Endothelial cell of umbilical vein (primary cell): ENCODE measurements around the gene AGRN. TPM values are rescaled to one million over a fixed set of nuclear protein-coding genes. Genes with fewer than 3 reads are reported as not detected.

Source experiments
- BruUV-seq: library from RNA; stranded (reverse); fragments of 400-500 nt; replicated peaks from 2 replicates; lab custom pipeline; 2021; lab: Mats Ljungman, UMichigan
- CTCF ChIA-PET: fragments of 300-600, 350-600 bp; sonication (Branson Sonifier 250); formaldehyde crosslinking; loops from one replicate; lab custom pipeline; 2021; ENCODE audit warnings: antibody characterized with exemption, inconsistent platforms; lab: Charles Lee
- POLR2A ChIA-PET: fragments of 300-600, 350-600 bp; sonication (Branson Sonifier 250); formaldehyde crosslinking; loops from one replicate; lab custom pipeline; 2021; ENCODE audit warnings: antibody characterized with exemption, inconsistent platforms; lab: Charles Lee
- DNase-seq: peaks from one replicate; pipeline ENCODE4 v3.0.0-alpha.2; 2011; ENCODE audit warnings: low read depth, low spot score
- FAIRE-seq: peaks from 2 replicates; lab custom pipeline; 2011; peaks lifted over from hg19 to GRCh38; lab: Jason Lieb, UNC
- H2AFZ ChIP-seq: 2 replicates; pipeline ENCODE4 v1.6.0; 2012; ENCODE audit warnings: low read depth, low read length, control low read depth, inconsistent platforms
- H3K27ac ChIP-seq: 2 replicates; pipeline ENCODE4 v1.5.1; 2011; ENCODE audit warnings: low read depth, mild to moderate bottlenecking, control low read depth, low read length, moderate library complexity; ENCODE audit not compliant: insufficient read depth
- H3K27me3 ChIP-seq, 2 experiments: 2 replicates each; pipeline versions ENCODE4 v1.6.0 to v1.6.1; 2011; ENCODE audit warnings: low read length in 2 of 2, mixed read lengths in 1 of 2; ENCODE audit not compliant: control insufficient read depth in 2 of 2, insufficient read depth in 2 of 2
- H3K36me3 ChIP-seq, 2 experiments: 2 replicates in 1 of 2; 3 replicates in 1 of 2; pipeline ENCODE4 v1.5.1; 2011; ENCODE audit warnings: low read length in 2 of 2, mild to moderate bottlenecking in 1 of 2, moderate library complexity in 1 of 2; ENCODE audit not compliant: control insufficient read depth in 2 of 2, insufficient read depth in 2 of 2; ENCODE audit errors: extremely low read depth in 1 of 2
- H3K4me1 ChIP-seq: 3 replicates; pipeline ENCODE4 v1.5.1; 2011; ENCODE audit warnings: mild to moderate bottlenecking, low read length; ENCODE audit not compliant: control insufficient read depth, insufficient read depth; ENCODE audit errors: extremely low read depth
- H3K4me2 ChIP-seq: 2 replicates; pipeline ENCODE4 v1.6.1; 2011; ENCODE audit warnings: low read length, control low read depth, mixed read lengths; ENCODE audit not compliant: insufficient read depth
- H3K4me3 ChIP-seq, 3 experiments: fragments of 200-600 bp in 1 of 3; sonication (generic), shearing (Covaris generic) in 1 of 3; replicated peaks in 1 of 3; 2 replicates each; pipeline ENCODE4 v1.5.1; 2011 to 2016; ENCODE audit warnings: control low read depth in 3 of 3, low read length in 3 of 3, mild to moderate bottlenecking in 2 of 3, inconsistent platforms in 1 of 3, low read depth in 1 of 3, moderate library complexity in 1 of 3; ENCODE audit not compliant: insufficient read depth in 1 of 3
- H3K79me2 ChIP-seq: 2 replicates; pipeline ENCODE4 v1.6.0; 2012; ENCODE audit warnings: low read length, inconsistent platforms; ENCODE audit not compliant: control insufficient read depth, insufficient read depth
- H3K9ac ChIP-seq: replicated peaks from 2 replicates; pipeline ENCODE3; 2011; ENCODE audit warnings: low read length, control low read depth; ENCODE audit not compliant: insufficient read depth; ENCODE audit errors: extremely low read depth
- H3K9me1 ChIP-seq: replicated peaks from 3 replicates; pipeline ENCODE4 v1.6.0; 2011; ENCODE audit warnings: mild to moderate bottlenecking, low read length; ENCODE audit not compliant: control insufficient read depth, insufficient read depth; ENCODE audit errors: extremely low read depth
- H3K9me3 ChIP-seq: replicated peaks from 2 replicates; pipeline ENCODE4 v1.5.1; 2012; ENCODE audit warnings: low read length, inconsistent platforms; ENCODE audit not compliant: control insufficient read depth, insufficient read depth
- H4K20me1 ChIP-seq: replicated peaks from 2 replicates; pipeline ENCODE3; 2011; ENCODE audit warnings: mild to moderate bottlenecking, low read length; ENCODE audit not compliant: control insufficient read depth, insufficient read depth; ENCODE audit errors: extremely low read depth
- EZH2 ChIP-seq: IDR thresholded peaks from 2 replicates; pipeline ENCODE4 v1.6.1; 2012; ENCODE audit warnings: borderline replicate concordance, low read depth, mild to moderate bottlenecking, moderate library complexity, low read length, inconsistent platforms; ENCODE audit not compliant: severe bottlenecking
- FOS ChIP-seq: IDR thresholded peaks from 2 replicates; pipeline ENCODE4 v1.6.1; 2011; ENCODE audit warnings: mild to moderate bottlenecking, low read length, moderate library complexity, borderline replicate concordance; ENCODE audit not compliant: insufficient read depth
- GATA2 ChIP-seq: IDR thresholded peaks from 2 replicates; pipeline ENCODE4 v1.7.0; 2011; ENCODE audit warnings: low read depth, mild to moderate bottlenecking, moderate library complexity, mixed read lengths, low read length; ENCODE audit not compliant: insufficient read length, insufficient read depth
- JUN ChIP-seq: IDR thresholded peaks from 2 replicates; pipeline ENCODE4 v1.6.1; 2011; ENCODE audit warnings: borderline replicate concordance, low read depth; ENCODE audit not compliant: insufficient read length, insufficient read depth
- MYC ChIP-seq: IDR thresholded peaks from one replicate; pipeline ENCODE4 v1.6.1; 2011; ENCODE audit warnings: mild to moderate bottlenecking, low read depth, low read length
- dilution Hi-C: fragments of 300-500 bp; cut with MboI; formaldehyde crosslinking; loops from one replicate; pipeline ENCODE4 v1.15.0; 2019; ENCODE audit warnings: low sequenced_read_pairs; ENCODE audit not compliant: extremely low pct_ligation_motif_present
- intact Hi-C: fragments of 100-400 bp; cut with micrococcal nuclease; formaldehyde crosslinking; loops from one replicate; pipeline ENCODE4 v1.10.0; 2022
- polyA plus RNA-seq, 4 experiments: library from polyadenylated mRNA; depleted of rRNA in 3 of 4; stranded (reverse) in 3 of 4; unstranded in 1 of 4; fragments of >200 nt; gene quantifications; 2 replicates each; pipeline versions ENCODE4 v1.2.1 to v1.2.3, GENCODE V29; 2011 to 2012; ENCODE audit warnings: missing spikeins in 1 of 4
- total RNA-seq: library from RNA; stranded (reverse); gene quantifications from 2 replicates; pipeline ENCODE4 v1.2.3, GENCODE V29; 2021
- TF ChIP-seq, protein P1 (sequence below), 2 donors: IDR thresholded peaks; 1 replicate in 1 of 2; 2 replicates in 1 of 2; pipeline ENCODE4 v1.5.1; 2011; ENCODE audit warnings: low read length in 2 of 2, mild to moderate bottlenecking in 2 of 2, moderate library complexity in 2 of 2, control low read depth in 1 of 2, inconsistent platforms in 1 of 2, low read depth in 1 of 2; ENCODE audit not compliant: insufficient read depth in 1 of 2; ENCODE audit errors: extremely low read depth in 1 of 2
- TF ChIP-seq, protein P2 (sequence below): IDR thresholded peaks from 2 replicates; pipeline ENCODE4 v1.6.1; 2011; ENCODE audit not compliant: insufficient read depth, insufficient read length

Gene AGRN
- total and polyA plus RNA-seq, 2 donors (not counting 3 experiments of a cell fraction or from before 2014, with no cell fraction given) = 66.6 to 67.8 TPM

DNA sequence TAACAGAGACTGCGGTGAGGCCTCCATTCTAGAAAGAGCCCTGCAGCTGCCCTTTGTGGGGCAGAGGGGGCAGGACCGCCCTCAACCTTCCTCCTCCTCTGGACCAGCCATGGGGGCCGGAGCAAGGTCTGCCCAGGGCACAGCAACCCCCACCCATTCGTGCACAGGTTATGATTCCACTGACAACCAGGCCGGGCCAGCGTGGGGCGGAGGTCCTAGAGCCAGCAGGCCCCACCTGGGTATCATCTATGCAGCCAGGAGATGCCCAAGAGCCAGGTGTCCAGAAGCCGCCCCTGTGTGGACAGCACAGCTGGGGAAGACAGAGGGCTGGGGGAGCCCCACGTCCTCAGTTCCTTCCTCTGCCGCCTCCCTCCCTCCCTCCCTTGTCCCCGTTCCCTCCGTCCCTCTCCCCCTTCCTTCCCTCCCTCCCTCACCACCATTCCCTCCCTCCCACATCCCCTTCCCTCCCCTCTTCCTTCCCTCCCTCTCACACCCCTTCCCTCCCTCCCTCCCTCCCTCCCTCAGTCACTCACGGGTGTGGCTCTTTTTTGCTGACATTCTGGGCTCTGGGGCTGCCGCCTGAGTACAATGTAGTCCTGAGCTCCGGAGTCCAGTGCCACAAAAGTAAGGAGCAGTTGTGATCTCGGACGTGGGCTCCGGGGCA is 41.9 kb downstream of the AGRN start:
- no peaks in the 10 kb centered on the region for H3K79me2 ChIP-seq
- no peak for FAIRE-seq
- TF ChIP-seq, protein P1, sequence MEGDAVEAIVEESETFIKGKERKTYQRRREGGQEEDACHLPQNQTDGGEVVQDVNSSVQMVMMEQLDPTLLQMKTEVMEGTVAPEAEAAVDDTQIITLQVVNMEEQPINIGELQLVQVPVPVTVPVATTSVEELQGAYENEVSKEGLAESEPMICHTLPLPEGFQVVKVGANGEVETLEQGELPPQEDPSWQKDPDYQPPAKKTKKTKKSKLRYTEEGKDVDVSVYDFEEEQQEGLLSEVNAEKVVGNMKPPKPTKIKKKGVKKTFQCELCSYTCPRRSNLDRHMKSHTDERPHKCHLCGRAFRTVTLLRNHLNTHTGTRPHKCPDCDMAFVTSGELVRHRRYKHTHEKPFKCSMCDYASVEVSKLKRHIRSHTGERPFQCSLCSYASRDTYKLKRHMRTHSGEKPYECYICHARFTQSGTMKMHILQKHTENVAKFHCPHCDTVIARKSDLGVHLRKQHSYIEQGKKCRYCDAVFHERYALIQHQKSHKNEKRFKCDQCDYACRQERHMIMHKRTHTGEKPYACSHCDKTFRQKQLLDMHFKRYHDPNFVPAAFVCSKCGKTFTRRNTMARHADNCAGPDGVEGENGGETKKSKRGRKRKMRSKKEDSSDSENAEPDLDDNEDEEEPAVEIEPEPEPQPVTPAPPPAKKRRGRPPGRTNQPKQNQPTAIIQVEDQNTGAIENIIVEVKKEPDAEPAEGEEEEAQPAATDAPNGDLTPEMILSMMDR (IDR thresholded peaks at IDR 0.05; ENCODE audit: extremely low read depth in 1 of 2, insufficient read depth in 1 of 2, low read depth in 1 of 2, low read length in 2 of 2) = no peak
- TF ChIP-seq MYC (no peak), JUN (no peak), GATA2 (no peak), FOS (no peak), EZH2 (no peak)
- TF ChIP-seq, protein P2, sequence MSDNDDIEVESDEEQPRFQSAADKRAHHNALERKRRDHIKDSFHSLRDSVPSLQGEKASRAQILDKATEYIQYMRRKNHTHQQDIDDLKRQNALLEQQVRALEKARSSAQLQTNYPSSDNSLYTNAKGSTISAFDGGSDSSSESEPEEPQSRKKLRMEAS = no peak
- peaks cover 16% of the 10 kb centered on the region for H3K4me1 ChIP-seq
- H2AFZ ChIP-seq = no peak overlapping the region
- dilution Hi-C loops (no loop called here), intact Hi-C loops (loop anchor here (1.0 to 5.0 kb wide), 2 partner anchors 55 to 78 kb away; partner anchors contain the start of gene C1orf159)
- H3K27me3 ChIP-seq = peaks cover 0 to 10% of the 10 kb centered on the region in 2 experiments
- ChIA-PET POLR2A (no interaction called here), CTCF (interaction anchor here (0.6 to 2.9 kb wide), 2 partner anchors 43 to 78 kb away, joined by 3 to 53 read pairs; no protein-coding TSS in a partner anchor)
- no peaks in the 10 kb centered on the region for H3K36me3 ChIP-seq
- no peak overlapping the region for H3K4me3 ChIP-seq
- no peak overlapping the region for H3K4me2 ChIP-seq
- H3K9ac ChIP-seq = no peak overlapping the region
- no peaks in the 10 kb centered on the region for H4K20me1 ChIP-seq
- H3K9me3 ChIP-seq = no peaks in the 10 kb centered on the region
- H3K27ac ChIP-seq = no peak overlapping the region
- no peaks in the 10 kb centered on the region for H3K9me1 ChIP-seq
- no peak for DNase-seq
- BruUV-seq = no TSS peak
